ENCODE results near the gene CCDC194.
"Not testable (repeated sequence)": the region's sequence is repeated elsewhere in the genome, so short reads cannot be mapped to it uniquely, and the experiment has no call there.

CCDC194 gene

GRCh38 chr19:17365361-17365760 is 28.6 kb downstream of the CCDC194 start:
- no peak for DNase-seq

DNA sequence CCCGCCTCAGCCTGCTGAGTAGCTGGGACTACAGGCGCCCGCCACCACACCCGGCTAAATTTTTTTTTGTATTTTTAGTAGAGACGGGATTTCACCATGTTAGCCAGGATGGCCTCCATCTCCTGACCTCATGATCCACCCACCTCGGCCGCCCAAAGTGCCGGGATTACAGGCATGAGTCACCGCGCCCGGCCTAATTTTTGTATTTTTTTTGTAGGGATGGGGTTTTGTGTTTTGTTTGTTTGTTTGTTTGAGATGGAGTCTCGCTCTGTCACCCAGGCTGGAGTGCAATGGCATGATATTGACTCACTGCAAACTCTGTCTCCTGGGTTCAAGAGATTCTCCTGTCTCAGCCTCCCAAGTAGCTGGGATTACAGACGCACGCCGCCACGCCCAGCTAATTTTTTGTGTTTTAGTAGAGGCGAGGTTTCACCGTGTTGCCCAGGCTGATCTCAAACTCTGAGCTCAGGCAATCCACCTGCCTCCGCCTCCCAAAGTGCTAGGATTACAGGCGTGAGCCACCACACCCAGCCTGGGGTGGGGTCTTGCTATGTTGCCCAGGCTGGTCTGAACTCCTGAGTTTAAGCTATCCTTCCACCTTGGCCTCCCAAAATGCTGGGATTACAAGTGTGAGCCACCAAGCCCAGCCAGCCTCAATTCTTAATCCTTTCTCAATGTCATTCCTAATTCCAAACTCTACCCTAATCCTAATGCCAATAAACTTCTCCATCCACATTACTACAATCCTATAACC is 30.0 kb downstream of the CCDC194 start:
- DNase-seq = not testable (repeated sequence)

DNA sequence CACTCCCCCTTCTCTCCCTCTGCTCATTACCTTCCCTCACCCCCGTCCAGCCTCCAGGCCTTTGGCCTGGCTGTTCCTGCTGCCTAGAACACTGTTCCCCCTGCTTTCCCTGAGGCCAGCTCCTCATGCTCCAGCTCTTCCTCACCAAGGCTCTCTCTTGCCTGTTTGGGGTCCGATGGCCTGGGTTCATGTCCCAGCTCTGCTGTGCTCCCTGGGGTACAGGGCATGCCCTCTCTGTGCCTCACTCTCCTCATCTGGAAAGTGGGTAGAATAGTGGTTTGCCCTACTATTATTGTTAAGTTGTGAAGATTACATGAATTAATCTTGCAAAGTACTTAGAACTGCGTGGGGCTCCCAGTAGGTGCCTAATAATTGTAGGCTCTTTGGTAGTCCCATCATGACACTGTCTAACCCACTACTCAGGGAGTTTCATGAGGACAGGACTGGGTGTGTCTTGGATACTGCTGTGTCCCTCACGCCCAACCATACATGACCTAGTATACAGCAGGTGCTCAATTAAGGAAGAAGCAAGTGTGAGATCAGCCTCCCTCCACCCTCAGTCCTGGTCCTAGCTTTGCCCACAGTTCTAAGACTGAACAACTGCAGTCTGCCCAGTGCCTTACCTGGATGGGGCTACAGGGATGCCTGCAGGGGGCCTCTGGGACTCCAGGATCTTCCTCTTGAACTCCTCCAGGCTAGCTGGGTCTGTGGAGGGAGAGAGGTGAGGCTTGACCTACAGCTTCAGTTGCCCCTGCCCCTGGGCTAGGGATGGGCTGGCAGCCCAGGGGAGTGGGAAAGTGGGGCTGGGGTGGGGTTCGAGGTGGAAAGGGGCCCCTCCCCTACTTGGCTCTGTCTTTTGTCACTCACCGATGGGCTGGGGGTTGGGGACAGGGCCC is 33.8 kb downstream of the CCDC194 start:
- no peak for DNase-seq

GRCh38 chr19:17358395-17358794 is 35.6 kb downstream of the CCDC194 start:
- no peak for DNase-seq

GRCh38 chr19:17357724-17358123 is 36.3 kb downstream of the CCDC194 start:
- no peak for DNase-seq

GRCh38 chr19:17357078-17357666 is 36.8 kb downstream of the CCDC194 start:
- DNase-seq = no peak

DNA sequence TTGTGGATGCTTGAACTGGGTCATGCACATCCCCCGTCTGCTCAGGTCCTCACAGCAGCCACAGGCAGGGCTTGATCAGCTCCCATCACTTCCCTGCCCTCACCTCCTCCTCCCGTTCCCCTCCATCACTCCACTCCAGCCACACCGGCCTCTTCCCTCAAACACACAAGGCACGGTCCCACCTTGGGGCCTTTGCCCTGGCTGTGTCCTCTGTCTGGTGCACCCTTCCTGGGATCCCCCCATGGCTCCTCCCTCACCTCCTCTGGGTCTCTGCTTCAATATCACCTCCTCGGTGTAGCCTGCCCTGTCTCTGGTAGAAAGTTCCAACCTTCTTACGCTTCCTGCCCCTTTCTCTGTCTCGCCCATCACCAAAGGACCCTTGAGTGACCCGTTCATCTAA is 40.6 kb downstream of the CCDC194 start:
- no peak for DNase-seq

- no peak for DNase-seq
These were observed 41.3 kb downstream of the CCDC194 start for GRCh38 chr19:17352608-17353280.

- DNase-seq = no peak
These were observed 42.1 kb downstream of the CCDC194 start for GRCh38 chr19:17351815-17352435.

DNA sequence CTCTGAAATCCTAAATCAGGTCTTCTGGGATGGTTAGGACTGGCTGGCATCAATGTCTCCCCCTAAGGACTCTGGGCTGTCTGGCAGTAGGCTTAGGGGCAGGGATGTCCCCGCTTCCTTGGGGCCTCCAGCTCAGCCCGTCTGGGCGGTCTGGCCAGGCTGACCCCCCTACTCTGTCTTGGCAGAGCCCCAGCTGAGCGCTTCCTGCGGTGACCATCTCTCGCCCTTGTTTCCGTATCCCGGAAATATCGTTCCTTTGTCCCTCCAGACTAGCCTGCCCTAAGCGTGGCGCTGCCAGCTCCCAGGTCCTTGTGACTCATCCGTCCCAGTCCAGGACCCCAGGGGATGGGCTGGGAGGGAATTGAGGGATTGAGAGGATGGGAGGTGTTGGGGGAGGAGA is 45.3 kb downstream of the CCDC194 start:
- no peak for DNase-seq

DNA sequence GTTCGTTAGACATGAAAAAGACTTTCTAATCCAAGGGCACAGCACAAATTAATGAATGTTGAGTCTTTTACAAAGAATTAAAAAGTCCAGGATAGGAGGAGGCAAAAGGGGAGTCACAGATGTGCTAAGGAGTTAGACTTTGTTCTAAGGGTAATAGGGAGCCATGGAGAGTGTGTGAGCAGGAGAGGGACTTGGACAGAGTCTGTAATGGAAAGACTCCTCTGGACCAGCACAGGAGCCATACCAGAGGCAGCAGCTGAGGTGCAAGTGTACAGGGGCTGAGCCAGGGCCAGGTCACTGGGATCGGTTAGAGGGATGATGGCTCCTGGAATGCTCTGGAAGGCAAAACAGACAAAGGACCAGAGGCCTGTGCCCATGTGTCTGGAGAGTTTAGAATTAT is 46.1 kb downstream of the CCDC194 start:
- DNase-seq = no peak

DNA sequence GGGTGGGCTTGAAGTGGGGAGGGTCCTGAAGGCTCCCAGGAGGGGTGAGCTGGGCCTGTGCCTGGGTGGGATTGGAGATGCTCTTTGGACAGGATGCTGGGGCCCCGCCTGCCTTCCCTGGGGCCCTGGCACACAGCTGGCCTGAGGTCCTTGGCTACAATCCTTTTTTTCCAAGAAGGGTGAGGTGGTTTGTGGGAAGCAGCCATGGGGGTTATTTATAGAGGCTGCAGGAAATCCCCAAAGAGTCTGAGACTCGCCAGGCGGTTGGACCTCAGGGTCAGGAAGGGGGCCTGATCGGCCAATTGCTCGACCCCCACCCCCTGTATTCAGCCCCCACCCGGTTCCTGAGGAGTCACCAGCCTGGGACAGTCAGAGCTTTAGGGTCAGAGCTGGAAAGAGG is 46.6 kb downstream of the CCDC194 start:
- no peak for DNase-seq

- DNase-seq = peak; percentile 72
These were observed 47.8 kb downstream of the CCDC194 start for GRCh38 chr19:17346109-17346671.

DNA sequence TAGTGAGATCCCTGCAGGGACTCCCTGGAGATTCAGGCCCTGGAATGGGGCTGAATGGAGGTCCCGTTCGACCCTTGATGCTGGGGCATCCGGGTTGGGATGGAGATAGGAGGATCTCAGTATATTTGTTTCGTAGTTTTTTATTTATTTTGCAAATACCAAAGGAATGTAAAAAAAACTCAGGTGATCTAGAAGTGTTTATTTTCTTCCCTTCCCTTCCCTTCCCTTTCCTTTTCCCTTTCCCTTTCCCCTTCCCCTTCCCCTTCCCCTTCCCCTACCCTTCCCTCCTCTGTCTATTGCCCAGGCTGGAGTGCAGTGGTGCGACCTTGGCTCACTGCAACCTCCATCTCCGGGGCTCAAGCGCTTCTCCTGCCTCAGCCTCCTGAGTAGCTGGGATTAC is 52.2 kb downstream of the CCDC194 start:
- no peak for DNase-seq

DNA sequence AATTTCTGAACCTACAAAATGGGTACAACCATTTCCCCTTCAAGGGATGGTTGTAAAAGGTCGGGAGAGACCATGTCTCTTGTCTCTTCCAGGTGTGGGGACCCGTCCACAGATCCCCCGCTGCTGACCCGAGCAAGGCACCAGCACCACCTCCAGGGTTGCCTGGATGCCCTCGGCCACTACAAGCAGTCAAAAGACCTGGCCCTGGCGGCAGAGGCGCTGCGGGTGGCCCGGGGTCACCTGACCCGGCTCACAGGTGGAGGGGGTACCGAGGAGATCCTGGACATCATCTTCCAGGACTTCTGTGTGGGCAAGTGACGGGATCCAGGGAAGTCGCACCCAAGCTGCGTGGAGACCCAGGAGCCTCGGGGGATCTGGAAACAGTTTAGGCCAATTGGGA is 52.6 kb downstream of the CCDC194 start:
- DNase-seq = no peak

GRCh38 chr19:17340871-17341357 is 53.1 kb downstream of the CCDC194 start:
- no peak for DNase-seq

Data from activated T-cell treated with anti-CD3 and anti-CD28 coated beads for 4 hours (primary cell).